Pancreas (tissue), 10 donors: ENCODE measurements around the gene PIP5K1B. TPM values are rescaled to one million over a fixed set of nuclear protein-coding genes. Genes with fewer than 3 reads are reported as not detected.

Source experiments
- ATAC-seq, 4 donors: fragments of 200-7000 bp; cut with Tn5 transposase; one replicate each; pipeline versions ENCODE4 v1.8.0 to v1.9.1; 2020; ENCODE audit warnings: mild to moderate bottlenecking in 4 of 4, moderate library complexity in 4 of 4
- DNase-seq, 6 donors: peaks; one replicate each; pipeline ENCODE4 v3.0.0-alpha.2; 2020
- FAIRE-seq: peaks from 2 replicates; lab custom pipeline; 2012; peaks lifted over from hg19 to GRCh38; lab: Jason Lieb, UNC
- H3K27ac ChIP-seq, 4 donors: fragments of 200-600 bp; sonication (generic); 1 replicate in 3 of 4; 2 replicates in 1 of 4; pipeline versions ENCODE4 v1.5.0 to v1.8.0; 2020
- H3K27me3 ChIP-seq, 4 donors: fragments of 200-600 bp; one replicate each; pipeline ENCODE4 v1.8.0; 2021
- H3K36me3 ChIP-seq, 3 donors: fragments of 200-600 bp; sonication (generic) in 1 of 3; one replicate each; pipeline versions ENCODE4 v1.5.0 to v1.8.0; 2020 to 2021
- H3K4me1 ChIP-seq, 3 donors: fragments of 200-600 bp; one replicate each; pipeline ENCODE4 v1.8.0; 2021
- H3K4me3 ChIP-seq, 4 donors: fragments of 200-600 bp; sonication (generic) in 2 of 4; one replicate each; pipeline versions ENCODE4 v1.5.0 to v1.8.0; 2020 to 2021
- H3K9me3 ChIP-seq, 4 donors: fragments of 200-600 bp; one replicate each; pipeline ENCODE4 v1.8.0; 2021
- WGBS, 2 donors: extraction: QIAGEN DNeasy Blood & Tissue Kit; methylation state at CpG; one replicate each; pipeline ENCODE4 v1.1.7; 2013; 5-methylcytosine and 5-hydroxymethylcytosine counted together
- intact Hi-C, 3 donors: fragments of 100-400 bp; cut with DNase I; formaldehyde crosslinking; loops; one replicate each; pipeline versions ENCODE4 v1.11.1 to v1.14.2; 2022
- polyA plus RNA-seq, 2 donors: library from polyadenylated mRNA; stranded (reverse); fragments of 200-250 nt; gene quantifications; one replicate each; pipeline ENCODE4 v1.2.3, GENCODE V29; 2013
- total RNA-seq, 6 donors: library from RNA; stranded (reverse); fragmentation: NEBNext Ultra II Directional in 4 of 6; extraction: Animal tissue kit (Norgen Biotek cat#: 25700) in 4 of 6; gene quantifications; one replicate each; pipeline versions ENCODE4 v1.2.1 to v1.2.4, GENCODE V29; 2021 to 2023
- TF ChIP-seq, protein P1 (sequence below), 4 donors: fragments of 200-600 bp; sonication (generic) in 3 of 4; IDR thresholded peaks; one replicate each; pipeline versions ENCODE4 v1.5.0 to v1.8.0; 2021; ENCODE audit warnings: antibody characterized with exemption in 4 of 4
- donor health status: healthy with polysubstance abuse.
- donor health status: DM: no; HTN: no; CAD: no; lungs with moderate emphysema.
- donor health status: DM: no; HTN: no; CAD: no.
- donor health status: control.
- donor health status: control.
- donor health status: Bipolar disorder and iron deficiency.
- donor health status: DM: yes; HTN: yes; CAD: no.
- donor health status: DM: no; HTN: no; CAD: no.
- donor health status: DM: no; HTN: no; CAD: no.
- donor health status: DM: yes; HTN: yes; CAD: no.

Gene PIP5K1B
- total and polyA plus RNA-seq, 8 donors, result 1.3 to 6.9 (median 6.2) TPM

DNA sequence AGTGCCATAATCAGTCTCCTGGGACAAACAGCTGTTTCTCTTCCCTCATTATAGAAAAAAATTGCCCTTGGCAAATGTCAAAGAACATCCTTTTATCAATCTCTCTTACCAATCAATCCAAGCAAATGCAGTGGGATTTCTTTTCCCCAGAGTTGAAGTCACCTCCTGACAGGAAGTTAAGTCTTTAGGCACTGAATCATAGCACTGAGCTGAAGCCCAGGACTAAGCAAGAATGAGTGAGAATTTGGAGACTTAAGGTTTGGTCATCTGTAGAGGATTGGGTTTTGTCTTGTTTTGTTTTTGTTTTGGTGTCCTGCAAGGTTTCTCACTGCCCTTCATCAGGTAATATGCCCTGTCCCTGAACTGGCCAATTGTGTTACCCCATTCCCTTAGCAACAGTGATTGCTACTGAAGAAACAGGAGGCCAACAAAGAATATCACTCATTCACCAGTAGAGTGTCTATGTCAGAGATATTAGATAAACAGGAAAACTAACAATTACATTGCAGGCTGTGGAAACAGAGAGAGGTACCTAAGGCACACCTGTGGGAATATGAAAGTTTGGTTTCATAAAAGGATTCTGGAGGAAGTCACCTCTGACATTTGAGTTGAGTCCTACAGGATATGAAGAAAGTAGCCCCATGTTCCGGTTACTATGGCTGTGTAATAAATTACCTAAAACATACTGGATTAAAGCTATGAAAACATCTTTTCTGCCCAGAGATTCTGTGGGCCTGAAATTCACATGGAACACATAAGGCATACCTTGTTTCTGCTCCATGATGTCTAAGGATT is 326.0 kb downstream of the PIP5K1B start:
- intact Hi-C loops, result no loop called here
- WGBS, 2 donors, result 71 to 78% methylated on average over 1 of the region's 1 CpG

DNA sequence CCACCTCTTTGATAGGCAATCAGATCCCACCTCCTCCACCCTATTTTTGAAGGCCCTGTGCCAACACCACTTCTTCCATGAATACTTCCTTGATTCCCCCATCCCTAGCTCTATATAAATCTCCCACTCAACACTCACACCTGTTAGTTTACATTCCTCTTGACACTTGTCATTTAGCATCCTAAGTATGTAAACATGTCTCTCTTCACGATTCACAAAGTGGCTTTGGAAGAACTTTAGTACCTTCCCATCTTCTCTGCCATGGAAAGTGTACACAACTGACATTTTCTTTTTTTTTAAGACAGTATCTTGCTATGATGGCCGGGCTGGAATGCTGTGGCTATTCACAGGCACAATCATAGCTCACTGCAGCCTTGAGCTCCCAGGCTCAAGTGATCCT is 329.0 kb downstream of the PIP5K1B start:
- peaks cover 0 to 3% (median 0%) of the 10 kb centered on the region in 3 donors for H3K4me1 ChIP-seq
- intact Hi-C loops, result no loop called here
- no peak for DNase-seq
- WGBS, 2 donors, result 42 to 53% methylated on average over 2 of the region's 2 CpGs
- H3K27me3 ChIP-seq, result no peaks in the 10 kb centered on the region
- no peak for FAIRE-seq
- no peak overlapping the region for H3K4me3 ChIP-seq
- ATAC-seq, result no peak
- H3K36me3 ChIP-seq, result no peaks in the 10 kb centered on the region
- TF ChIP-seq, protein P1, sequence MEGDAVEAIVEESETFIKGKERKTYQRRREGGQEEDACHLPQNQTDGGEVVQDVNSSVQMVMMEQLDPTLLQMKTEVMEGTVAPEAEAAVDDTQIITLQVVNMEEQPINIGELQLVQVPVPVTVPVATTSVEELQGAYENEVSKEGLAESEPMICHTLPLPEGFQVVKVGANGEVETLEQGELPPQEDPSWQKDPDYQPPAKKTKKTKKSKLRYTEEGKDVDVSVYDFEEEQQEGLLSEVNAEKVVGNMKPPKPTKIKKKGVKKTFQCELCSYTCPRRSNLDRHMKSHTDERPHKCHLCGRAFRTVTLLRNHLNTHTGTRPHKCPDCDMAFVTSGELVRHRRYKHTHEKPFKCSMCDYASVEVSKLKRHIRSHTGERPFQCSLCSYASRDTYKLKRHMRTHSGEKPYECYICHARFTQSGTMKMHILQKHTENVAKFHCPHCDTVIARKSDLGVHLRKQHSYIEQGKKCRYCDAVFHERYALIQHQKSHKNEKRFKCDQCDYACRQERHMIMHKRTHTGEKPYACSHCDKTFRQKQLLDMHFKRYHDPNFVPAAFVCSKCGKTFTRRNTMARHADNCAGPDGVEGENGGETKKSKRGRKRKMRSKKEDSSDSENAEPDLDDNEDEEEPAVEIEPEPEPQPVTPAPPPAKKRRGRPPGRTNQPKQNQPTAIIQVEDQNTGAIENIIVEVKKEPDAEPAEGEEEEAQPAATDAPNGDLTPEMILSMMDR (IDR thresholded peaks at IDR 0.05), result no peak
- H3K9me3 ChIP-seq, result no peaks in the 10 kb centered on the region
- no peak overlapping the region for H3K27ac ChIP-seq

More for the DNA sequence above, 326.0 kb downstream of the PIP5K1B start:
- TF ChIP-seq, protein P1 (IDR thresholded peaks at IDR 0.05), result no peak
- no peak for DNase-seq
- FAIRE-seq, result no peak
- Histone ChIP-seq H3K27me3 (no peaks in the 10 kb centered on the region), H3K9me3 (no peaks in the 10 kb centered on the region), H3K4me3 (no peak overlapping the region), H3K36me3 (no peaks in the 10 kb centered on the region), H3K27ac (no peak overlapping the region), H3K4me1 (peaks cover 0 to 3% (median 2%) of the 10 kb centered on the region in 3 donors)
- ATAC-seq, result no peak

DNA sequence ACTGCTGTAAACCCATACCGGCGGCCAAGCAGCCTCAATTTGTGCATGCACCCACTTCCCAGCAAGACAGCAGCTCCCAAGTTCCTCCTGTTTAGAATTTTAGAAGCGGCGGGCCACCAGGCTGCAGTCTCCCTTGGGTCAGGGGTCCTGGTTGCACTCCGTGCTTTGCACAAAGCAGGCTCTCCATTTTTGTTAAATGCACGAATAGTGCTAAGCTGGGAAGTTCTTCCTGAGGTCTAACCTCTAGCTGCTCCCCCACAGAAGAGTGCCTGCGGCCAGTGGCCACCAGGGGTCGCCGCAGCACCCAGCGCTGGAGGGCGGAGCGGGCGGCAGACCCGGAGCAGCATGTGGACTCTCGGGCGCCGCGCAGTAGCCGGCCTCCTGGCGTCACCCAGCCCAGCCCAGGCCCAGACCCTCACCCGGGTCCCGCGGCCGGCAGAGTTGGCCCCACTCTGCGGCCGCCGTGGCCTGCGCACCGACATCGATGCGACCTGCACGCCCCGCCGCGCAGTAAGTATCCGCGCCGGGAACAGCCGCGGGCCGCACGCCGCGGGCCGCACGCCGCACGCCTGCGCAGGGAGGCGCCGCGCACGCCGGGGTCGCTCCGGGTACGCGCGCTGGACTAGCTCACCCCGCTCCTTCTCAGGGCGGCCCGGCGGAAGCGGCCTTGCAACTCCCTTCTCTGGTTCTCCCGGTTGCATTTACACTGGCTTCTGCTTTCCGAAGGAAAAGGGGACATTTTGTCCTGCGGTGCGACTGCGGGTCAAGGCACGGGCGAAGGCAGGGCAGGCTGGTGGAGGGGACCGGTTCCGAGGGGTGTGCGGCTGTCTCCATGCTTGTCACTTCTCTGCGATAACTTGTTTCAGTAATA is 330.6 kb downstream of the PIP5K1B start, which contains the start of gene FXN:
Gene FXN (plus strand): TSS at position 315 of the 871 bp plus-strand sequence. CDS start 31 bp downstream, at position 346.
- peak; percentile 73 to 95 (median 86) for DNase-seq
- TF ChIP-seq, protein P1 (IDR thresholded peaks at IDR 0.05), result peak; percentile 98 to 99 (median 99)
- Histone ChIP-seq H3K27me3 (no peaks in the 10 kb centered on the region), H3K4me3 (peak within 1 kb of the TSS; percentile 47 to 77 (median 70)), H3K27ac (peak within 1 kb of the TSS; percentile 66 to 81 (median 78)), H3K9me3 (no peaks in the 10 kb centered on the region), H3K4me1 (peaks cover 0 to 3% (median 0%) of the 10 kb centered on the region in 3 donors), H3K36me3 (no peaks in the 10 kb centered on the region)
- intact Hi-C loops, result no loop called here
- ATAC-seq, result peak; percentile 95 to 96 (median 96)
- WGBS, 2 donors, result 1% methylated on average over 71 to 75 of the region's 75 CpGs
- no peak for FAIRE-seq

DNA sequence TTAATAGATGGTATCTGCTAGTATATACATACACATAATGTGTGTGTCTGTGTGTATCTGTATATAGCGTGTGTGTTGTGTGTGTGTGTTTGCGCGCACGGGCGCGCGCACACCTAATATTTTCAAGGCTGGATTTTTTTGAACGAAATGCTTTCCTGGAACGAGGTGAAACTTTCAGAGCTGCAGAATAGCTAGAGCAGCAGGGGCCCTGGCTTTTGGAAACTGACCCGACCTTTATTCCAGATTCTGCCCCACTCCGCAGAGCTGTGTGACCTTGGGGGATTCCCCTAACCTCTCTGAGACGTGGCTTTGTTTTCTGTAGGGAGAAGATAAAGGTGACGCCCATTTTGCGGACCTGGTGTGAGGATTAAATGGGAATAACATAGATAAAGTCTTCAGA is 331.3 kb downstream of the PIP5K1B start:
- H3K4me3 ChIP-seq, result peak overlapping the region; percentile 47 to 77 (median 70)
- WGBS, 2 donors, result 1 to 2% methylated on average over 14 of the region's 14 CpGs
- no peaks in the 10 kb centered on the region for H3K27me3 ChIP-seq
- no peaks in the 10 kb centered on the region for H3K9me3 ChIP-seq
- FAIRE-seq (no peak), ATAC-seq (peak; percentile 41 to 65 (median 56)), DNase-seq (peak in 3 of 6 donors; percentile 25 to 36 (median 32))
- peak overlapping the region; percentile 66 to 81 (median 78) for H3K27ac ChIP-seq
- TF ChIP-seq, protein P1 (IDR thresholded peaks at IDR 0.05), result no peak
- intact Hi-C loops, result no loop called here
- no peaks in the 10 kb centered on the region for H3K36me3 ChIP-seq
- peaks cover 0 to 3% (median 0%) of the 10 kb centered on the region in 3 donors for H3K4me1 ChIP-seq
